WTC11 (cell line): Measurements from ENCODE around the gene TP53I13. TPM values are rescaled to one million over a fixed set of nuclear protein-coding genes. Genes with fewer than 3 reads are reported as not detected.

Experiments
- ATAC-seq: fragments of 200-7000 bp; cut with Tn5 transposase; 2 replicates; pipeline ENCODE4 v1.10.0; 2021; ENCODE audit warnings: mild to moderate bottlenecking, moderate library complexity
- CTCF ChIA-PET: fragments of 300-600 bp; sonication (Branson Sonifier 250); formaldehyde crosslinking; loops from one replicate; lab custom pipeline; 2021; ENCODE audit warnings: antibody characterized with exemption; lab: Charles Lee
- POLR2A ChIA-PET: fragments of 350-600 bp; sonication (Branson Sonifier 250); formaldehyde crosslinking; loops from one replicate; lab custom pipeline; 2021; ENCODE audit warnings: antibody characterized with exemption; lab: Charles Lee
- DNase-seq: peaks from one replicate; pipeline ENCODE4 v3.0.0; 2021; ENCODE audit warnings: low spot score
- H3K27ac Mint-ChIP-seq: 2 replicates; pipeline ENCODE4 v1.8.0; 2021; ENCODE audit warnings: mixed read lengths
- H3K27me3 Mint-ChIP-seq: 2 replicates; pipeline ENCODE4 v1.8.0; 2021; ENCODE audit warnings: low read depth, mild to moderate bottlenecking, moderate library complexity, mixed read lengths
- H3K36me3 Mint-ChIP-seq: 2 replicates; pipeline ENCODE4 v1.8.0; 2021; ENCODE audit warnings: mixed read lengths
- H3K4me1 Mint-ChIP-seq: 2 replicates; pipeline ENCODE4 v1.8.0; 2022; ENCODE audit warnings: mixed read lengths
- H3K4me3 Mint-ChIP-seq: 2 replicates; pipeline ENCODE4 v1.8.0; 2021; ENCODE audit warnings: mild to moderate bottlenecking, moderate library complexity, mixed read lengths
- H3K9me3 Mint-ChIP-seq: 2 replicates; pipeline ENCODE4 v1.8.0; 2021; ENCODE audit warnings: mixed read lengths
- FOXJ3 ChIP-seq: sonication (generic); formaldehyde crosslinking; IDR thresholded peaks from 2 replicates; pipeline ENCODE4 v1.9.0; 2021; ENCODE audit warnings: missing genetic modification reagents, mild to moderate bottlenecking, borderline replicate concordance
- FOXK1 ChIP-seq: sonication (generic); formaldehyde crosslinking; IDR thresholded peaks from 2 replicates; pipeline ENCODE4 v1.8.0; 2022; ENCODE audit warnings: mild to moderate bottlenecking, moderate library complexity, missing genetic modification reagents
- FOXP1 ChIP-seq: sonication (generic); formaldehyde crosslinking; IDR thresholded peaks from 2 replicates; pipeline ENCODE4 v1.8.0; 2022; ENCODE audit warnings: missing genetic modification reagents, mild to moderate bottlenecking, moderate library complexity, borderline replicate concordance
- GABPB1 ChIP-seq: sonication (generic); formaldehyde crosslinking; IDR thresholded peaks from 2 replicates; pipeline ENCODE4 v1.8.1; 2023; ENCODE audit warnings: mild to moderate bottlenecking, missing genetic modification reagents
- MYBL2 ChIP-seq: sonication (generic); formaldehyde crosslinking; IDR thresholded peaks from 2 replicates; pipeline ENCODE4 v1.8.1; 2023; ENCODE audit warnings: mild to moderate bottlenecking, moderate library complexity, missing genetic modification reagents
- PRRX2 ChIP-seq: fragments of 250-450 bp; sonication (Bioruptor Pico); IDR thresholded peaks from 2 replicates; pipeline ENCODE4 v1.8.0; 2021; ENCODE audit warnings: mild to moderate bottlenecking
- ZNF671 ChIP-seq: fragments of 250-450 bp; sonication (Bioruptor Pico); IDR thresholded peaks from 2 replicates; pipeline ENCODE4 v1.8.0; 2021; ENCODE audit warnings: mild to moderate bottlenecking
- total RNA-seq: library from RNA; stranded (reverse); gene quantifications from 3 replicates; pipeline ENCODE4 v1.2.3, GENCODE V29; 2021
- TF ChIP-seq, protein P1 (sequence below): sonication (generic); formaldehyde crosslinking; IDR thresholded peaks from 2 replicates; pipeline ENCODE4 v1.8.1; 2023; ENCODE audit warnings: mild to moderate bottlenecking, missing genetic modification reagents, moderate library complexity
- TF ChIP-seq, protein P2 (sequence below): sonication (generic); formaldehyde crosslinking; IDR thresholded peaks from 2 replicates; pipeline ENCODE4 v1.8.0; 2022; ENCODE audit warnings: mild to moderate bottlenecking, missing genetic modification reagents
- TF ChIP-seq, protein P3 (sequence below): sonication (generic); formaldehyde crosslinking; IDR thresholded peaks from 2 replicates; pipeline ENCODE4 v1.8.0; 2022; ENCODE audit warnings: mild to moderate bottlenecking, missing genetic modification reagents
- TF ChIP-seq, protein P4 (sequence below): sonication (generic); formaldehyde crosslinking; IDR thresholded peaks from 2 replicates; pipeline ENCODE4 v1.8.0; 2022; ENCODE audit warnings: missing genetic modification reagents
- TF ChIP-seq, protein P5 (sequence below): sonication (generic); formaldehyde crosslinking; IDR thresholded peaks from 2 replicates; pipeline ENCODE4 v1.8.0; 2022; ENCODE audit warnings: mild to moderate bottlenecking, missing genetic modification reagents
- TF ChIP-seq, protein P6 (sequence below): sonication (generic); formaldehyde crosslinking; IDR thresholded peaks from 2 replicates; pipeline ENCODE4 v1.8.1; 2023; ENCODE audit warnings: mild to moderate bottlenecking, missing genetic modification reagents

The TP53I13 gene
- total RNA-seq, 1 experiment from 2014 or later: 41.9 TPM

DNA sequence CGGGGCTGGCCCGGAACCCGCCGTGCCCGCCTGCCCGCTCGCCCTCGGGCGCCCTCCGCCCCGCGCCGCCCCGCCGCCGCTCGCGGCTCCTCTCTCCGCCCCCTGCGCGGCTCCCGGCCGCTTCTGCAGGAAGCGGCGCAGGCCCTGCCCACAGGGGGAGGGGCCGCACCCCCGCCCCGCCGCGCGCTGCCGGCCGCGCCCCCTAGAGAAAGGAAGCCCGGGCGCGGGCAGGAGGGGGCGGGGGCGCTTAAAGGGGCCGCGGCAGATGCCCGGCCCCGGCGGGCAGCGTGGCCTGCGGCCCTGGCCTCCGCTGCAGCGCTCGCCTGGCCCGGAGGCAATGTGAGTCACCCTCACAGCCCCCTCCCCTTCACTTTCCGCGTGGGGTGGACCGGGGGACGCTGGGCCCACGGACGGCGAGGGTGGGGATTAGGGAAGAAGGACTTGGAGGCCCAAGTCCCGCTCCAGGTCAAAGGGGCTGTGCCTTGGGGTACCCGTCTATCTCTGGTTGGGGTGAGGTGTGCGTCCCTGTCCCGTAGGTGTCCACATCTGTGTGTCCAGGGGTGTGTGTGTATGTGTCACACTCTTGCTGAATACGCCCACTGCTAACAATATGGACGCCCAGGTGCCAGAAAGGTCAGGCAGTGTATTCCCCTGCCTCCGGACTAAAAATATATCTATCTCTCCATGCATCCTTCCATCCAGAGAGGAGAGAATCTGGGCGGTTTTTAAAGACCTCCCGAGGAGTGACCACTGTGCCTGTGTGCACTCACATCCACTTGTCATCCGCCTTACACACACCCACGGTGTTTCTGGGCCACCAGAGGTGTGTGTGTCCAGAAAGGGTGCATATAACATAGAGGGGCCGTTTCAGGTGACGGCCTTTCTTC, 21.3 kb downstream of the TP53I13 start, which contains the start of gene GIT1 (continued):
- TF ChIP-seq, protein P1, sequence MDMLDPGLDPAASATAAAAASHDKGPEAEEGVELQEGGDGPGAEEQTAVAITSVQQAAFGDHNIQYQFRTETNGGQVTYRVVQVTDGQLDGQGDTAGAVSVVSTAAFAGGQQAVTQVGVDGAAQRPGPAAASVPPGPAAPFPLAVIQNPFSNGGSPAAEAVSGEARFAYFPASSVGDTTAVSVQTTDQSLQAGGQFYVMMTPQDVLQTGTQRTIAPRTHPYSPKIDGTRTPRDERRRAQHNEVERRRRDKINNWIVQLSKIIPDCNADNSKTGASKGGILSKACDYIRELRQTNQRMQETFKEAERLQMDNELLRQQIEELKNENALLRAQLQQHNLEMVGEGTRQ (CRISPR knock-in tag): no peak
- TF ChIP-seq FOXJ3 (no peak), PRRX2 (CRISPR knock-in tag) (no peak)

DNA sequence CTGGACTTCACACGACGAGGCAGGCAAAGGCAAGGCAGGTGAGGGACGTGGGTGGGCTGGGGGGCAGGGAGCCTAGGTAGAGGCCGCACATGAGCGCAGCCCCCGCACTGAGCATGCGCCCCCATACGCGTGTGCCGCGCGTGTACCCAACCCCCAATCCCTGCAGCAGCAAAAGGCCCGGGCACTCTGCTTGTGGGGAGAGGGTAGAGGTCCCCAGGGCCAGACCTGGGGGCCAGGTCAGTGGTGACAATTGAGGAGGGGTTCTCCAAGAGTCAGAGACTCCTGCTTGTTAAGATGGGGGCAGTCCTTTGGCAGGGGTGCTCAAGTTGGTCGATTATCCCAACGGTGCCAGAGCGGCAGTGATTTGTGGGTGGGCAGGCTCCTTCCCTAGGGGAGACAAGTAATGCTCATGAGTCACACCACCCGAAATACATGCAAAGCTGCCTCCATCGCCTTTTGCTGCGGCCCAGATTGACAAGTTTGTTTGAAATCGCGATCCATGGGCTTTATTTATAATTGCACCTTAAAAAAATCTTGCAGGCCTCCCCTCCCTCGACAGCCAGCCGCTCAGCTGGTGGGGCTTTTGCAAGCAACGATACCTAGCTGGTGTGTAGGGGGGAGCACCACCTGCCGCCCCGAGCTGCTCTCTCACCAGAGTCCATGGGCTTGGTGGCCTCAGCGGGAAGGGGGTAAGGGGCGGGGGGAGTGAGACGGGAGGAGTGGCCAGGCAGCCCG, 22.1 kb downstream of the TP53I13 start:
- H3K27ac Mint-ChIP-seq: no peak overlapping the region
- CTCF ChIA-PET: interaction anchor here (0.5 to 4.7 kb wide), 15 partner anchors 10 to 467 kb away, joined by 3 to 272 read pairs (median 10); partner anchors contain the start of genes ABHD15, NUFIP2 and TP53I13
- peak; percentile 44 for DNase-seq

DNA sequence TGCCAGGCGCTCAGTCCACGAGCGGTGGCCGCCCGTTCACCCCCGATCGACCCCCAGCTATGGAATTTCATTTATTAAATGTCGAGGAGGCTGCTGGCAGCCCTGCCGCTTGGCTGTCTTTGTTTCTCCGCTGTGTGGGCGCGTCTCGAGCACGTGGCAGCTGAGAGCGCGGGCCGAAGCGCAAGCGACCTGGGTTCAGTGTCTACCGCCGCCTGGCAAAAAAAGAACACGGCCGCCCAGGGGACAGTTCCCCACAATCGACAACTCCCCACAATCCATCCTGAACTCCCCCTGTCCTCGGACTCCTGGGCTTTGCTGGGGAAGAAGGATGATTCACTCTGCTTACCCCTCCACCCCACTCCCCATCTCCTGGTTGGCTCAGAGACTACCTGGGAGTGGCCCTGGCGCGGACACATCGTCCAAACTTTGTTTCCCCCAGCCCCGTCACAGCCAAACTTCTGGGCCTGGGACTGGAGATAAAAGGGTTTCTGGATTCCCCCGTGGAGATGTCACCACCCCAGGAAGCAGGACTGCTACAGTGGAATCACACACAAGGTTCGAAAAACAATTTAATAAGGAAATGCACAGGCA, 22.7 kb downstream of the TP53I13 start:
- ChIA-PET CTCF (interaction anchor here (0.5 to 4.7 kb wide), 26 partner anchors 9 to 467 kb away, joined by 3 to 272 read pairs (median 7); partner anchors contain the start of genes ABHD15, CORO6, MYO18A and NUFIP2), POLR2A (interaction anchor here (0.6 to 3.1 kb wide), 7 partner anchors 10 to 298 kb away, joined by 3 to 12 read pairs (median 5); partner anchors contain the start of genes NUFIP2 and TP53I13)
- Mint-ChIP-seq H3K4me1 (peaks cover 48% of the 10 kb centered on the region), H3K9me3 (no peaks in the 10 kb centered on the region), H3K27ac (peak overlapping the region; percentile 48; the same call in 1 of the 2 replicates), H3K36me3 (no peaks in the 10 kb centered on the region), H3K27me3 (peaks cover 4% of the 10 kb centered on the region; the same call in 1 of the 2 replicates), H3K4me3 (peak overlapping the region; percentile 87)
- no peak for TF ChIP-seq ZNF671 (CRISPR knock-in tag)
- TF ChIP-seq FOXK1 (CRISPR knock-in tag): peak; percentile 31; the same call in 1 of the 2 replicates
- TF ChIP-seq, protein P2, sequence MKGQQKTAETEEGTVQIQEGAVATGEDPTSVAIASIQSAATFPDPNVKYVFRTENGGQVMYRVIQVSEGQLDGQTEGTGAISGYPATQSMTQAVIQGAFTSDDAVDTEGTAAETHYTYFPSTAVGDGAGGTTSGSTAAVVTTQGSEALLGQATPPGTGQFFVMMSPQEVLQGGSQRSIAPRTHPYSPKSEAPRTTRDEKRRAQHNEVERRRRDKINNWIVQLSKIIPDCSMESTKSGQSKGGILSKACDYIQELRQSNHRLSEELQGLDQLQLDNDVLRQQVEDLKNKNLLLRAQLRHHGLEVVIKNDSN (CRISPR knock-in tag): peak; percentile 20; the same call in 1 of the 2 replicates
- TF ChIP-seq, protein P3, sequence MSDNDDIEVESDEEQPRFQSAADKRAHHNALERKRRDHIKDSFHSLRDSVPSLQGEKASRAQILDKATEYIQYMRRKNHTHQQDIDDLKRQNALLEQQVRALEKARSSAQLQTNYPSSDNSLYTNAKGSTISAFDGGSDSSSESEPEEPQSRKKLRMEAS (CRISPR knock-in tag): peak; percentile 84; the same call in 1 of the 2 replicates
- TF ChIP-seq FOXJ3: no peak
- TF ChIP-seq, protein P1 (CRISPR knock-in tag): peak; percentile 17; the same call in 1 of the 2 replicates
- TF ChIP-seq, protein P4, sequence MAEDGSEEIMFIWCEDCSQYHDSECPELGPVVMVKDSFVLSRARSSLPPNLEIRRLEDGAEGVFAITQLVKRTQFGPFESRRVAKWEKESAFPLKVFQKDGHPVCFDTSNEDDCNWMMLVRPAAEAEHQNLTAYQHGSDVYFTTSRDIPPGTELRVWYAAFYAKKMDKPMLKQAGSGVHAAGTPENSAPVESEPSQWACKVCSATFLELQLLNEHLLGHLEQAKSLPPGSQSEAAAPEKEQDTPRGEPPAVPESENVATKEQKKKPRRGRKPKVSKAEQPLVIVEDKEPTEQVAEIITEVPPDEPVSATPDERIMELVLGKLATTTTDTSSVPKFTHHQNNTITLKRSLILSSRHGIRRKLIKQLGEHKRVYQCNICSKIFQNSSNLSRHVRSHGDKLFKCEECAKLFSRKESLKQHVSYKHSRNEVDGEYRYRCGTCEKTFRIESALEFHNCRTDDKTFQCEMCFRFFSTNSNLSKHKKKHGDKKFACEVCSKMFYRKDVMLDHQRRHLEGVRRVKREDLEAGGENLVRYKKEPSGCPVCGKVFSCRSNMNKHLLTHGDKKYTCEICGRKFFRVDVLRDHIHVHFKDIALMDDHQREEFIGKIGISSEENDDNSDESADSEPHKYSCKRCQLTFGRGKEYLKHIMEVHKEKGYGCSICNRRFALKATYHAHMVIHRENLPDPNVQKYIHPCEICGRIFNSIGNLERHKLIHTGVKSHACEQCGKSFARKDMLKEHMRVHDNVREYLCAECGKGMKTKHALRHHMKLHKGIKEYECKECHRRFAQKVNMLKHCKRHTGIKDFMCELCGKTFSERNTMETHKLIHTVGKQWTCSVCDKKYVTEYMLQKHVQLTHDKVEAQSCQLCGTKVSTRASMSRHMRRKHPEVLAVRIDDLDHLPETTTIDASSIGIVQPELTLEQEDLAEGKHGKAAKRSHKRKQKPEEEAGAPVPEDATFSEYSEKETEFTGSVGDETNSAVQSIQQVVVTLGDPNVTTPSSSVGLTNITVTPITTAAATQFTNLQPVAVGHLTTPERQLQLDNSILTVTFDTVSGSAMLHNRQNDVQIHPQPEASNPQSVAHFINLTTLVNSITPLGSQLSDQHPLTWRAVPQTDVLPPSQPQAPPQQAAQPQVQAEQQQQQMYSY: no peak
- 0 out of 2 replicates have a peak, but pooled peaks have one; percentile 12 for TF ChIP-seq MYBL2 (CRISPR knock-in tag)
- TF ChIP-seq, protein P5, sequence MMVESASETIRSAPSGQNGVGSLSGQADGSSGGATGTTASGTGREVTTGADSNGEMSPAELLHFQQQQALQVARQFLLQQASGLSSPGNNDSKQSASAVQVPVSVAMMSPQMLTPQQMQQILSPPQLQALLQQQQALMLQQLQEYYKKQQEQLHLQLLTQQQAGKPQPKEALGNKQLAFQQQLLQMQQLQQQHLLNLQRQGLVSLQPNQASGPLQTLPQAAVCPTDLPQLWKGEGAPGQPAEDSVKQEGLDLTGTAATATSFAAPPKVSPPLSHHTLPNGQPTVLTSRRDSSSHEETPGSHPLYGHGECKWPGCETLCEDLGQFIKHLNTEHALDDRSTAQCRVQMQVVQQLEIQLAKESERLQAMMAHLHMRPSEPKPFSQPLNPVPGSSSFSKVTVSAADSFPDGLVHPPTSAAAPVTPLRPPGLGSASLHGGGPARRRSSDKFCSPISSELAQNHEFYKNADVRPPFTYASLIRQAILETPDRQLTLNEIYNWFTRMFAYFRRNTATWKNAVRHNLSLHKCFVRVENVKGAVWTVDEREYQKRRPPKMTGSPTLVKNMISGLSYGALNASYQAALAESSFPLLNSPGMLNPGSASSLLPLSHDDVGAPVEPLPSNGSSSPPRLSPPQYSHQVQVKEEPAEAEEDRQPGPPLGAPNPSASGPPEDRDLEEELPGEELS: 0 out of 2 replicates have a peak, but pooled peaks have one; percentile 49
- peak; percentile 74 for TF ChIP-seq FOXP1 (CRISPR knock-in tag)
- ATAC-seq (peak; percentile 38), DNase-seq (no peak)

More for the DNA sequence above, 22.1 kb downstream of the TP53I13 start:
- no peak for ATAC-seq
- Mint-ChIP-seq H3K36me3 (no peaks in the 10 kb centered on the region), H3K4me1 (peaks cover 48% of the 10 kb centered on the region), H3K4me3 (peak overlapping the region; percentile 87), H3K27me3 (peaks cover 4% of the 10 kb centered on the region; the same call in 1 of the 2 replicates), H3K9me3 (no peaks in the 10 kb centered on the region)
- TF ChIP-seq, protein P6, sequence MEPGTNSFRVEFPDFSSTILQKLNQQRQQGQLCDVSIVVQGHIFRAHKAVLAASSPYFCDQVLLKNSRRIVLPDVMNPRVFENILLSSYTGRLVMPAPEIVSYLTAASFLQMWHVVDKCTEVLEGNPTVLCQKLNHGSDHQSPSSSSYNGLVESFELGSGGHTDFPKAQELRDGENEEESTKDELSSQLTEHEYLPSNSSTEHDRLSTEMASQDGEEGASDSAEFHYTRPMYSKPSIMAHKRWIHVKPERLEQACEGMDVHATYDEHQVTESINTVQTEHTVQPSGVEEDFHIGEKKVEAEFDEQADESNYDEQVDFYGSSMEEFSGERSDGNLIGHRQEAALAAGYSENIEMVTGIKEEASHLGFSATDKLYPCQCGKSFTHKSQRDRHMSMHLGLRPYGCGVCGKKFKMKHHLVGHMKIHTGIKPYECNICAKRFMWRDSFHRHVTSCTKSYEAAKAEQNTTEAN (CRISPR knock-in tag): 0 out of 2 replicates have a peak, but pooled peaks have one; percentile 7
- TF ChIP-seq GABPB1: no peak
- POLR2A ChIA-PET: interaction anchor here (0.6 to 3.1 kb wide), 4 partner anchors 9 to 101 kb away, joined by 3 to 12 read pairs (median 8); no protein-coding TSS in a partner anchor
